ENCODE data around the gene RSRC1.

DNA sequence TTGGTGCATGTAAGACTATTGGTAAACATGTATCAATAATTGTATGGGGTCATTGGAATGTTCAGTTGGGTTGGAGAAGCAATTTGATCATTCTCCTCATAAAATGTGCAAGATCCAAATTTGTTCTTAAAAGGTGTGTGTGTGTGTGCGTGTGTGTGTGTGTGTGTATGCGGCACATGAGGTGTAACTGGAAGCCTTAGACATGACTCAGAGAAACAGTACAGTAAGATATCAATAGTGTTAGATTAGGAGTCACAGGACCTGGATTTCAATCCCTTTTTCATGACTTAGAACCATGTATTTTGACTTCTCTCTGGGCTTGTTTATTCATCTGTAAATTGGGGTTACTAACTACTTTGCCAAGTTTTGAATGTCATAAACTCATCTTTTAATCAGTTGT is 38.3 kb downstream of the RSRC1 start:
- TF ChIP-seq EZH2 (IDR thresholded peaks at IDR 0.05; ENCODE audit: borderline replicate concordance, insufficient read depth, low read depth, low read length, poor library complexity, severe bottlenecking) (no peak), CTCF (IDR thresholded peaks at IDR 0.05) (no peak)
